Measurements from ENCODE around the gene RBM41. TPM values are rescaled to one million over a fixed set of nuclear protein-coding genes. Genes with fewer than 3 reads are reported as not detected.

RBM41 gene
- total and polyA plus RNA-seq, 12 donors = 4.2 to 41.8 (median 12.3) TPM

- intact Hi-C loops (cut with DNase I) = no loop called here
- no peaks in the 10 kb centered on the region for H3K27me3 ChIP-seq
- no peak overlapping the region for H3K27ac ChIP-seq
- no peaks in the 10 kb centered on the region for H3K4me1 ChIP-seq (replicated peaks in 1 of 2)
- no peaks in the 10 kb centered on the region for H3K36me3 ChIP-seq (replicated peaks in 1 of 2)
- 46 to 56% (median 49%) methylated on average over 5 of the region's 5 CpGs for WGBS, 4 donors
- H3K4me3 ChIP-seq = no peak overlapping the region
- TF ChIP-seq, protein P1, sequence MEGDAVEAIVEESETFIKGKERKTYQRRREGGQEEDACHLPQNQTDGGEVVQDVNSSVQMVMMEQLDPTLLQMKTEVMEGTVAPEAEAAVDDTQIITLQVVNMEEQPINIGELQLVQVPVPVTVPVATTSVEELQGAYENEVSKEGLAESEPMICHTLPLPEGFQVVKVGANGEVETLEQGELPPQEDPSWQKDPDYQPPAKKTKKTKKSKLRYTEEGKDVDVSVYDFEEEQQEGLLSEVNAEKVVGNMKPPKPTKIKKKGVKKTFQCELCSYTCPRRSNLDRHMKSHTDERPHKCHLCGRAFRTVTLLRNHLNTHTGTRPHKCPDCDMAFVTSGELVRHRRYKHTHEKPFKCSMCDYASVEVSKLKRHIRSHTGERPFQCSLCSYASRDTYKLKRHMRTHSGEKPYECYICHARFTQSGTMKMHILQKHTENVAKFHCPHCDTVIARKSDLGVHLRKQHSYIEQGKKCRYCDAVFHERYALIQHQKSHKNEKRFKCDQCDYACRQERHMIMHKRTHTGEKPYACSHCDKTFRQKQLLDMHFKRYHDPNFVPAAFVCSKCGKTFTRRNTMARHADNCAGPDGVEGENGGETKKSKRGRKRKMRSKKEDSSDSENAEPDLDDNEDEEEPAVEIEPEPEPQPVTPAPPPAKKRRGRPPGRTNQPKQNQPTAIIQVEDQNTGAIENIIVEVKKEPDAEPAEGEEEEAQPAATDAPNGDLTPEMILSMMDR (IDR thresholded peaks at IDR 0.05) = no peak
- TF ChIP-seq POLR2A (IDR thresholded peaks at IDR 0.05) = no peak
- no peak for DNase-seq
- H3K9me3 ChIP-seq (replicated peaks in 1 of 3) = no peaks in the 10 kb centered on the region
These were observed 16.7 kb upstream of the RBM41 start for GRCh38 chrX:107135049-107135964.

DNA sequence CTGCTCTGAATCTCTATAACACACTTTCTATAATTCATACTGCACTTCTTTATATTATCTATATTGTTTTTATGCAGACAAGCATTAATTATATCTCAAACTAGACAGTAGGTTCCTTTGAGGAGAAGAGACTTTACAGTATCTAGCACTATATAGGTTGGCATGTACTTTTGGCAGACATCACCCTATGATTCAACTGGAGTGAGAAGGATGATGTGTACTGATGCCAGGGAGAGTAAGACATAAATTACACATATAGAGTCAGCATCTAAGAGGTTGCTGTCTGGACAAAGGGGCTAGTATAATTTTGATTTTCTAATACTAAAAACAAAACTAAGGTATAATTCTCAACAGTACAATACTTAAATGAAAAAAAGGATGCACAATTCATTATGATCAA is 5.1 kb upstream of the RBM41 start:
- peaks cover 7% of the 10 kb centered on the region for H3K27me3 ChIP-seq
- DNase-seq = no peak
- H3K4me3 ChIP-seq = no peak overlapping the region
- H3K4me1 ChIP-seq (replicated peaks in 1 of 2) = no peaks in the 10 kb centered on the region
- intact Hi-C loops (cut with DNase I) = no loop called here
- H3K9me3 ChIP-seq (replicated peaks in 1 of 3) = no peaks in the 10 kb centered on the region
- H3K27ac ChIP-seq = no peak overlapping the region
- TF ChIP-seq POLR2A (IDR thresholded peaks at IDR 0.05) = no peak
- TF ChIP-seq, protein P1 (IDR thresholded peaks at IDR 0.05) = no peak
- no peaks in the 10 kb centered on the region for H3K36me3 ChIP-seq (replicated peaks in 1 of 2)

GRCh38 chrX:107119283-107119682 is 661 bp upstream of the RBM41 start:
- no peak for TF ChIP-seq POLR2A (IDR thresholded peaks at IDR 0.05)
- TF ChIP-seq, protein P1 (IDR thresholded peaks at IDR 0.05) = no peak
- H3K9me3 ChIP-seq (replicated peaks in 1 of 3) = no peaks in the 10 kb centered on the region
- peak overlapping the region in 1 of 4 donors; percentile 51 for H3K4me3 ChIP-seq
- peak overlapping the region in 1 of 5 donors; percentile 2 for H3K27ac ChIP-seq
- H3K4me1 ChIP-seq (replicated peaks in 1 of 2) = peaks cover 0 to 6% of the 10 kb centered on the region in 2 donors
- intact Hi-C loops (cut with DNase I) = no loop called here
- 52 to 71% (median 64%) methylated on average over 1 of the region's 1 CpG for WGBS, 4 donors
- H3K27me3 ChIP-seq = peaks cover 7% of the 10 kb centered on the region
- no peak for DNase-seq
- H3K36me3 ChIP-seq (replicated peaks in 1 of 2) = peaks cover 0 to 8% of the 10 kb centered on the region in 2 donors

DNA sequence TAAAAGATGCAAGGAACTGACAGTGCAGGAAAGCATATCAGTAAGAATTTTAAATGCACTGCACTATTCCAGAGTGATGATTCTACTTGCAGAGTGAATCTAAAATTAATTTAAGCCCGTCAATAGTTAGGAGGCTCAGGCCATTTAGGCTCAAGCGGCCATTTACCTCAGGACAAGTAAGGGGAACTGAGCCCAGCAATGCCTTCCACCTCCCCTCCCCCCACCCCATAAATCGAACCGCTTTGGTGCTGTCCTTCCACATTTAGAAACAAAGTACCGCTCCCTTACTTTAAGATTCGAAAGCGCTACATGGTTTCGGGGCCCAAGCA is 665 bp downstream of the RBM41 start:
- H3K27ac ChIP-seq = peak overlapping the region in 2 of 5 donors; percentile 59 to 69
- peak overlapping the region in 2 of 4 donors; percentile 35 to 51 for H3K4me3 ChIP-seq
- no peaks in the 10 kb centered on the region for H3K9me3 ChIP-seq (replicated peaks in 1 of 3)
- WGBS, 4 donors = 0 to 38% (median 16%) methylated on average over 2 to 8 of the region's 8 CpGs
- H3K27me3 ChIP-seq = peaks cover 7% of the 10 kb centered on the region
- DNase-seq = no peak
- peaks cover 0 to 16% of the 10 kb centered on the region in 2 donors for H3K36me3 ChIP-seq (replicated peaks in 1 of 2)
- H3K4me1 ChIP-seq (replicated peaks in 1 of 2) = peaks cover 0 to 6% of the 10 kb centered on the region in 2 donors
- intact Hi-C loops (cut with DNase I) = no loop called here
- no peak for TF ChIP-seq POLR2A (IDR thresholded peaks at IDR 0.05)
- TF ChIP-seq, protein P1 (IDR thresholded peaks at IDR 0.05) = no peak

All from adrenal gland (tissue), 12 donors.